Measurements from ENCODE around the gene ARHGAP18. TPM values are rescaled to one million over a fixed set of nuclear protein-coding genes. Genes with fewer than 3 reads are reported as not detected.

The ARHGAP18 gene
- total RNA-seq, 1 donor from 2014 or later, result 13.3 TPM

- no peak overlapping the region for H3K27ac Mint-ChIP-seq (ENCODE audit: unreplicated experiment)
- H3K4me1 Mint-ChIP-seq (ENCODE audit: unreplicated experiment), result peaks cover 28% of the 10 kb centered on the region
- H3K27me3 Mint-ChIP-seq (ENCODE audit: unreplicated experiment), result no peaks in the 10 kb centered on the region
- H3K9me3 Mint-ChIP-seq (ENCODE audit: unreplicated experiment), result no peaks in the 10 kb centered on the region
- DNase-seq (ENCODE audit: extremely low spot score, unreplicated experiment), result no peak
- H3K36me3 Mint-ChIP-seq (ENCODE audit: unreplicated experiment), result peaks cover 3% of the 10 kb centered on the region
- TF ChIP-seq, protein P1, sequence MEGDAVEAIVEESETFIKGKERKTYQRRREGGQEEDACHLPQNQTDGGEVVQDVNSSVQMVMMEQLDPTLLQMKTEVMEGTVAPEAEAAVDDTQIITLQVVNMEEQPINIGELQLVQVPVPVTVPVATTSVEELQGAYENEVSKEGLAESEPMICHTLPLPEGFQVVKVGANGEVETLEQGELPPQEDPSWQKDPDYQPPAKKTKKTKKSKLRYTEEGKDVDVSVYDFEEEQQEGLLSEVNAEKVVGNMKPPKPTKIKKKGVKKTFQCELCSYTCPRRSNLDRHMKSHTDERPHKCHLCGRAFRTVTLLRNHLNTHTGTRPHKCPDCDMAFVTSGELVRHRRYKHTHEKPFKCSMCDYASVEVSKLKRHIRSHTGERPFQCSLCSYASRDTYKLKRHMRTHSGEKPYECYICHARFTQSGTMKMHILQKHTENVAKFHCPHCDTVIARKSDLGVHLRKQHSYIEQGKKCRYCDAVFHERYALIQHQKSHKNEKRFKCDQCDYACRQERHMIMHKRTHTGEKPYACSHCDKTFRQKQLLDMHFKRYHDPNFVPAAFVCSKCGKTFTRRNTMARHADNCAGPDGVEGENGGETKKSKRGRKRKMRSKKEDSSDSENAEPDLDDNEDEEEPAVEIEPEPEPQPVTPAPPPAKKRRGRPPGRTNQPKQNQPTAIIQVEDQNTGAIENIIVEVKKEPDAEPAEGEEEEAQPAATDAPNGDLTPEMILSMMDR (IDR thresholded peaks at IDR 0.05), result no peak
- no peak overlapping the region for H3K4me3 Mint-ChIP-seq (ENCODE audit: unreplicated experiment)
Observed at GRCh38 chr6:129605095-129605494, 104.9 kb downstream of the ARHGAP18 start.

DNA sequence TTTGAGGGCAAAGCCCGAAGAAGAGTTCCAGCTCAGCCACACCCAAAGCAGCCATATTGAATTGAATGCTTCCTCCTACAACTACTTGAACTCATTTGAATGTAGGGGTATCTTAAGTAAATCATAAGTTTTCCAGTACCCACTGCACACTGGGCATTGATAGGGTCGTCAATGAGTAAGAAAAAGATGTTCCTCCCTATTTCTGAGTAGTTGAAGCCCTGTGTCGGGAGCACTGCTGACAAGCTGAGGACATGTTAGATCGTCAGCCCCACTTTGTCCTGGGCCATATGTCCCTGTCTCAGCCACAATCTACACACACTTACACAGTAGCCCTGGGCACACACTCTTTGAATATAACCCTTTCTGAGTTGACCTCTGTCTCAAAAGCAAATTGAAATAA is 105.7 kb downstream of the ARHGAP18 start:
- Mint-ChIP-seq H3K9me3 (ENCODE audit: unreplicated experiment) (no peaks in the 10 kb centered on the region), H3K27me3 (ENCODE audit: unreplicated experiment) (no peaks in the 10 kb centered on the region), H3K4me3 (ENCODE audit: unreplicated experiment) (no peak overlapping the region), H3K27ac (ENCODE audit: unreplicated experiment) (no peak overlapping the region), H3K36me3 (ENCODE audit: unreplicated experiment) (no peaks in the 10 kb centered on the region), H3K4me1 (ENCODE audit: unreplicated experiment) (peaks cover 26% of the 10 kb centered on the region)
- DNase-seq (ENCODE audit: extremely low spot score, unreplicated experiment), result no peak
- TF ChIP-seq, protein P1 (IDR thresholded peaks at IDR 0.05), result no peak

DNA sequence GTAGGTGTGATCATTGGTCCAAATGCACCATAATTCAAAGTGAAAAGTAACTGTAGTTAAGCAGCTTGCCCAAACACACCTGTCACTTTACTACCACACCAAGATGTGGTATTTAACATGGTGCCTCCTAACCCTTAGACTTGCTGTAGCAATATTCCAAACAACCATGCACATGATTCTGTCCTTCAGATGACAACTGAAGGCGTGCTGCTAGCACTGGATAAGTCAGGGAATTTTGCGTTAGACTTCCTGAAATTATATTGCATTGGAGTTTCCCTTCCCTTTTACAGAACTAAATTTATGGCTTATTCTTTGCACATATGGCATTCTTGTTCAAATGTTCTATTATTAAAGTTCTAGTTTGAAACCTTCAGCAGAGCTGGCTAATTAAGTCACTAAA is 106.2 kb downstream of the ARHGAP18 start:
- H3K4me1 Mint-ChIP-seq (ENCODE audit: unreplicated experiment), result peaks cover 25% of the 10 kb centered on the region
- H3K4me3 Mint-ChIP-seq (ENCODE audit: unreplicated experiment), result no peak overlapping the region
- TF ChIP-seq, protein P1 (IDR thresholded peaks at IDR 0.05), result no peak
- no peaks in the 10 kb centered on the region for H3K27me3 Mint-ChIP-seq (ENCODE audit: unreplicated experiment)
- no peak for DNase-seq (ENCODE audit: extremely low spot score, unreplicated experiment)
- H3K27ac Mint-ChIP-seq (ENCODE audit: unreplicated experiment), result no peak overlapping the region
- no peaks in the 10 kb centered on the region for H3K36me3 Mint-ChIP-seq (ENCODE audit: unreplicated experiment)
- H3K9me3 Mint-ChIP-seq (ENCODE audit: unreplicated experiment), result no peaks in the 10 kb centered on the region

DNA sequence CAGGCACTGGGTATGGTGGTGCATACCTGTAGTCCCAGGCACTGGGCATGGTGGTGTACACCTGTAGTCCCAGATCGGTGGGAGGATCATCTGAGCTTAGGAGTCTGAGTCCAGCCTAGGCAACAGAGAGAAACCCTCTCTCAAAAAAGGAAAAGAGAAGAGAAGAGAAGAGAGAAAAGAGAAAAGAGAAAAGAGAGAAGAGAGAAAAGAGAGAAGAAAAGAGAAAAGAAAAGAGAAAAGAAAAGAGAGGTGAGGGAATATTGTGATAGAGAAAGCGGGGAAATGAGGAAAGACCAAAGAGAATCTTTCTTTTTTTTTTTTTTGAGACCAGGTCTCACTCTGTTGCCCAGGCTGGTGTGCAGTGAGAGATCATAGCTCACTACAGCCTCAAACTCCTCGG is 108.7 kb downstream of the ARHGAP18 start:
- TF ChIP-seq, protein P1 (IDR thresholded peaks at IDR 0.05), result no peak
- Mint-ChIP-seq H3K27ac (ENCODE audit: unreplicated experiment) (no peak overlapping the region), H3K36me3 (ENCODE audit: unreplicated experiment) (no peaks in the 10 kb centered on the region), H3K27me3 (ENCODE audit: unreplicated experiment) (no peaks in the 10 kb centered on the region), H3K4me1 (ENCODE audit: unreplicated experiment) (peaks cover 6% of the 10 kb centered on the region), H3K9me3 (ENCODE audit: unreplicated experiment) (no peaks in the 10 kb centered on the region), H3K4me3 (ENCODE audit: unreplicated experiment) (no peak overlapping the region)
- no peak for DNase-seq (ENCODE audit: extremely low spot score, unreplicated experiment)

DNA sequence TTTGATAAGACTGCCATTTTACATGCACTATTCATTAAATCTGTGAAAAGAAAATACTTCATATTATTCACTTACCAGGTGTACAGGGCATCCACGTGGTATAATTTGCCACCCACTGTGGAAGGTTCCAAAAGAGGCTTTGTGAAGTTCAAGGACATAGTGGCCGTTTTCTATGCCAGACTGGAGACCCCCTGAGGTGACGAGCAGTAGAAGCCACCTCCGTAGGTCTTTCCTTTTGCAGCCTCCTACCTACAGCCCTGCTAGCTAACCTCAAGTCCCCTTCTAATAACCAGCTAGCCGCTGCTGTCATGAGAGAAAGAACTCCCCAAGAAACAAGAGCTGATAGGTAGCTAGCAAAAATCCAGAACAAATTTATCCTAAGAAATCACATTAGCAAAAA is 110.5 kb downstream of the ARHGAP18 start:
- no peaks in the 10 kb centered on the region for H3K9me3 Mint-ChIP-seq (ENCODE audit: unreplicated experiment)
- no peaks in the 10 kb centered on the region for H3K36me3 Mint-ChIP-seq (ENCODE audit: unreplicated experiment)
- TF ChIP-seq, protein P1 (IDR thresholded peaks at IDR 0.05), result no peak
- no peak overlapping the region for H3K27ac Mint-ChIP-seq (ENCODE audit: unreplicated experiment)
- peaks cover 2% of the 10 kb centered on the region for H3K4me1 Mint-ChIP-seq (ENCODE audit: unreplicated experiment)
- no peak overlapping the region for H3K4me3 Mint-ChIP-seq (ENCODE audit: unreplicated experiment)
- H3K27me3 Mint-ChIP-seq (ENCODE audit: unreplicated experiment), result no peaks in the 10 kb centered on the region
- DNase-seq (ENCODE audit: extremely low spot score, unreplicated experiment), result no peak
